Measurements from ENCODE around the gene MPZL1.

The MPZL1 gene

GRCh38 chr1:167721617-167722151, at the start of gene MPZL1:
Gene MPZL1, plus strand, starts transcription at chr1:167721982. Its CDS starts 170 bp downstream, at chr1:167722152.
- peak; percentile 79 for DNase-seq

- DNase-seq, result no peak
These were observed 49.0 kb upstream of the MPZL1 start for GRCh38 chr1:167672831-167673230.

- DNase-seq, result no peak
These were observed 48.5 kb upstream of the MPZL1 start for GRCh38 chr1:167673265-167673664.

GRCh38 chr1:167674156-167674555, 47.6 kb upstream of the MPZL1 start:
- DNase-seq, result no peak

- no peak for DNase-seq
These were observed 46.3 kb upstream of the MPZL1 start for GRCh38 chr1:167675440-167675839.

- no peak for DNase-seq
These were observed 45.4 kb upstream of the MPZL1 start for GRCh38 chr1:167676205-167676915.

GRCh38 chr1:167676916-167677848, 44.6 kb upstream of the MPZL1 start:
- DNase-seq, result no peak

- DNase-seq, result no peak
These were observed 43.4 kb upstream of the MPZL1 start for GRCh38 chr1:167678422-167678821.

GRCh38 chr1:167678838-167679237, 42.9 kb upstream of the MPZL1 start:
- no peak for DNase-seq

- no peak for DNase-seq
These were observed 42.1 kb upstream of the MPZL1 start for GRCh38 chr1:167679714-167680113.

GRCh38 chr1:167681024-167681423, 40.8 kb upstream of the MPZL1 start:
- DNase-seq, result no peak

- no peak for DNase-seq
These were observed 40.2 kb upstream of the MPZL1 start for GRCh38 chr1:167681451-167682098.

- DNase-seq, result no peak
These were observed 38.6 kb upstream of the MPZL1 start for GRCh38 chr1:167683226-167683625.

GRCh38 chr1:167683641-167684502, 37.9 kb upstream of the MPZL1 start:
- no peak for DNase-seq

- DNase-seq, result no peak
These were observed 35.9 kb upstream of the MPZL1 start for GRCh38 chr1:167685844-167686243.

GRCh38 chr1:167687919-167688519, 33.8 kb upstream of the MPZL1 start:
- peak; percentile 84 for DNase-seq

GRCh38 chr1:167689567-167689920, 32.2 kb upstream of the MPZL1 start:
- DNase-seq, result no peak

- no peak for DNase-seq
These were observed 31.7 kb upstream of the MPZL1 start for GRCh38 chr1:167690053-167690452.

GRCh38 chr1:167693425-167694045, 28.2 kb upstream of the MPZL1 start:
- no peak for DNase-seq

- no peak for DNase-seq
These were observed 27.1 kb upstream of the MPZL1 start for GRCh38 chr1:167694691-167695090.

- DNase-seq, result no peak
These were observed 26.6 kb upstream of the MPZL1 start for GRCh38 chr1:167695147-167695546.

Data from NCI-H1694 treated with DMSO at 0.1 percent for 48 hours (cell line).